Nephron progenitor cell (in vitro differentiated cells): Measurements from ENCODE around the gene SLC12A2.

Experiments
- DNase-seq: peaks from one replicate; pipeline ENCODE4 v3.0.0; 2021
- H3K27ac Mint-ChIP-seq: 2 replicates; pipeline ENCODE4 v1.8.0; 2021; ENCODE audit warnings: mild to moderate bottlenecking, moderate library complexity, mixed read lengths
- H3K27me3 Mint-ChIP-seq: 2 replicates; pipeline ENCODE4 v1.8.0; 2021; ENCODE audit warnings: mild to moderate bottlenecking, low read depth, mixed read lengths; ENCODE audit not compliant: poor library complexity
- H3K36me3 Mint-ChIP-seq: 2 replicates; pipeline ENCODE4 v1.8.0; 2021; ENCODE audit warnings: low read depth, mixed read lengths
- H3K4me1 Mint-ChIP-seq: 2 replicates; pipeline ENCODE4 v1.8.0; 2021; ENCODE audit warnings: mixed read lengths
- H3K4me3 Mint-ChIP-seq: 2 replicates; pipeline ENCODE4 v1.8.0; 2021; ENCODE audit warnings: mild to moderate bottlenecking, moderate library complexity, mixed read lengths
- H3K9me3 Mint-ChIP-seq: 2 replicates; pipeline ENCODE4 v1.8.0; 2021; ENCODE audit warnings: mild to moderate bottlenecking, moderate library complexity, mixed read lengths
- CTCF ChIP-seq: fragments of 200-600 bp; sonication (generic); IDR thresholded peaks from 2 replicates; pipeline ENCODE4 v1.5.0; 2021; ENCODE audit warnings: antibody characterized with exemption

The SLC12A2 gene

GRCh38 chr5:128085413-128085812 lies 1.8 kb downstream of the SLC12A2 start:
- no peak for TF ChIP-seq CTCF
- H3K27me3 Mint-ChIP-seq, result peaks cover 2% of the 10 kb centered on the region
- H3K4me3 Mint-ChIP-seq, result peak overlapping the region; percentile 88
- no peak for DNase-seq
- H3K4me1 Mint-ChIP-seq, result peaks cover 53% of the 10 kb centered on the region
- no peak overlapping the region for H3K27ac Mint-ChIP-seq
- peaks cover 16% of the 10 kb centered on the region for H3K36me3 Mint-ChIP-seq
- H3K9me3 Mint-ChIP-seq, result no peaks in the 10 kb centered on the region

GRCh38 chr5:128091579-128091978 lies 8.0 kb downstream of the SLC12A2 start:
- H3K27me3 Mint-ChIP-seq, result no peaks in the 10 kb centered on the region
- peaks cover 17% of the 10 kb centered on the region for H3K4me1 Mint-ChIP-seq
- no peak overlapping the region for H3K4me3 Mint-ChIP-seq
- H3K9me3 Mint-ChIP-seq, result peaks cover 14% of the 10 kb centered on the region
- DNase-seq, result no peak
- H3K36me3 Mint-ChIP-seq, result peaks cover 58% of the 10 kb centered on the region
- no peak overlapping the region for H3K27ac Mint-ChIP-seq
- TF ChIP-seq CTCF, result no peak

- no peak for TF ChIP-seq CTCF
- no peak overlapping the region for H3K27ac Mint-ChIP-seq
- H3K27me3 Mint-ChIP-seq, result no peaks in the 10 kb centered on the region
- peaks cover 13% of the 10 kb centered on the region for H3K4me1 Mint-ChIP-seq
- H3K9me3 Mint-ChIP-seq, result peaks cover 20% of the 10 kb centered on the region
- H3K36me3 Mint-ChIP-seq, result peaks cover 61% of the 10 kb centered on the region
- DNase-seq, result no peak
- no peak overlapping the region for H3K4me3 Mint-ChIP-seq
Measured at GRCh38 chr5:128092144-128092543, 8.6 kb downstream of the SLC12A2 start.

- no peak overlapping the region for H3K4me3 Mint-ChIP-seq
Measured at GRCh38 chr5:128093368-128093767, 9.8 kb downstream of the SLC12A2 start.

GRCh38 chr5:128097224-128097623 lies 13.7 kb downstream of the SLC12A2 start:
- no peak for TF ChIP-seq CTCF
- Mint-ChIP-seq H3K9me3 (peaks cover 39% of the 10 kb centered on the region), H3K27ac (no peak overlapping the region), H3K27me3 (no peaks in the 10 kb centered on the region), H3K4me1 (no peaks in the 10 kb centered on the region), H3K4me3 (no peak overlapping the region), H3K36me3 (peaks cover 58% of the 10 kb centered on the region)
- DNase-seq, result no peak

More at GRCh38 chr5:128093368-128093767, 9.8 kb downstream of the SLC12A2 start:
- peaks cover 4% of the 10 kb centered on the region for H3K4me1 Mint-ChIP-seq
- H3K9me3 Mint-ChIP-seq, result peaks cover 32% of the 10 kb centered on the region
- TF ChIP-seq CTCF, result no peak
- no peaks in the 10 kb centered on the region for H3K27me3 Mint-ChIP-seq
- no peak for DNase-seq
- peaks cover 63% of the 10 kb centered on the region for H3K36me3 Mint-ChIP-seq
- no peak overlapping the region for H3K27ac Mint-ChIP-seq

- Mint-ChIP-seq H3K4me1 (no peaks in the 10 kb centered on the region), H3K36me3 (peaks cover 59% of the 10 kb centered on the region), H3K4me3 (no peak overlapping the region), H3K27me3 (no peaks in the 10 kb centered on the region), H3K27ac (no peak overlapping the region), H3K9me3 (peaks cover 39% of the 10 kb centered on the region)
- no peak for DNase-seq
- no peak for TF ChIP-seq CTCF
Measured at GRCh38 chr5:128097781-128098180, 14.2 kb downstream of the SLC12A2 start.
